K562 (cell line): ENCODE measurements around the gene SLX9. TPM values are rescaled to one million over a fixed set of nuclear protein-coding genes. Genes with fewer than 3 reads are reported as not detected.

Experiments used
- ATAC-seq: fragments of 200-7000 bp; cut with Tn5 transposase; 3 replicates; pipeline ENCODE4 v1.9.1; 2020; ENCODE audit warnings: moderate library complexity
- BruUV-seq: library from RNA; stranded (reverse); fragments of 400-500 nt; replicated peaks from 2 replicates; lab custom pipeline; 2021; lab: Mats Ljungman, UMichigan
- CTCF ChIA-PET: fragments of 300-600 bp; formaldehyde crosslinking; extraction: SDS; loops from one replicate; lab custom pipeline; 2021; ENCODE audit warnings: low intra/inter-chr PET ratio; lab: Yijun Ruan, JAX
- POLR2A ChIA-PET: fragments of 300-600, 350-650 bp; sonication (Branson Sonifier 250); formaldehyde crosslinking; extraction: SDS; loops from one replicate; lab custom pipeline; 2021; ENCODE audit warnings: antibody characterized with exemption, inconsistent platforms; lab: Yijun Ruan, JAX
- DNase-seq, 4 experiments: peaks; one replicate each; pipeline versions ENCODE4 v3.0.0 to v3.0.0-alpha.2; 2011 to 2018; ENCODE audit warnings: low spot score in 3 of 4, mixed read lengths in 3 of 4; ENCODE audit errors: extremely low read depth in 1 of 4
- FAIRE-seq: peaks from 2 replicates; lab custom pipeline; 2011; peaks lifted over from hg19 to GRCh38; lab: Jason Lieb, UNC
- H2AFZ ChIP-seq: 2 replicates; pipeline ENCODE4 v1.6.0; 2011; ENCODE audit warnings: low read depth, low read length, control low read depth, inconsistent platforms
- H3K27ac ChIP-seq: fragments of 200-600 bp; 3 replicates; pipeline ENCODE4 v1.8.0; 2011; ENCODE audit warnings: low read depth, mild to moderate bottlenecking, control low read depth, inconsistent platforms, low read length, moderate library complexity, mixed read lengths; ENCODE audit errors: extremely low read depth
- H3K27me3 ChIP-seq, 2 experiments: fragments of 300-600 bp in 1 of 2; 2 replicates in 1 of 2; 3 replicates in 1 of 2; pipeline versions ENCODE4 v1.6.0 to v1.8.0; 2011; ENCODE audit warnings: inconsistent platforms in 2 of 2, low read length in 2 of 2, mild to moderate bottlenecking in 1 of 2, mixed read lengths in 1 of 2, moderate library complexity in 1 of 2; ENCODE audit not compliant: control insufficient read depth in 2 of 2, insufficient read depth in 2 of 2
- H3K36me3 ChIP-seq: fragments of 300-600 bp; 3 replicates; pipeline ENCODE4 v1.8.0; 2011; ENCODE audit warnings: mild to moderate bottlenecking, low read length, inconsistent platforms; ENCODE audit not compliant: control insufficient read depth, insufficient read depth
- H3K4me1 ChIP-seq, 2 experiments: fragments of 200-600 bp in 1 of 2; replicated peaks in 1 of 2; 2 replicates in 1 of 2; 3 replicates in 1 of 2; pipeline versions ENCODE4 v1.5.1 to v1.8.0; 2011; ENCODE audit warnings: inconsistent platforms in 2 of 2, low read length in 2 of 2, mild to moderate bottlenecking in 1 of 2, mixed read lengths in 1 of 2, moderate library complexity in 1 of 2; ENCODE audit not compliant: control insufficient read depth in 2 of 2, insufficient read depth in 2 of 2
- H3K4me2 ChIP-seq: 2 replicates; pipeline ENCODE4 v1.6.1; 2011; ENCODE audit warnings: low read length, control low read depth, inconsistent platforms, mixed read lengths; ENCODE audit not compliant: insufficient read depth
- H3K4me3 ChIP-seq: fragments of 200-600 bp; sonication (generic), shearing (Covaris generic); 2 replicates; pipeline ENCODE4 v1.5.1; 2016; ENCODE audit warnings: control low read depth, inconsistent platforms
- H3K79me2 ChIP-seq: fragments of 200-600 bp; 3 replicates; pipeline ENCODE4 v1.8.0; 2011; ENCODE audit warnings: low read length, inconsistent platforms; ENCODE audit not compliant: control insufficient read depth, insufficient read depth
- H3K9ac ChIP-seq, 2 experiments: 2 replicates each; pipeline versions ENCODE4 v1.6.0 to v1.6.1; 2011; ENCODE audit warnings: low read depth in 2 of 2, low read length in 2 of 2, control low read depth in 1 of 2, inconsistent platforms in 1 of 2, mild to moderate bottlenecking in 1 of 2, mixed read lengths in 1 of 2; ENCODE audit not compliant: insufficient read depth in 1 of 2
- H3K9me1 ChIP-seq: one replicate; pipeline ENCODE4 v1.6.0; 2011; ENCODE audit warnings: inconsistent platforms, mild to moderate bottlenecking, low read length, moderate library complexity; ENCODE audit not compliant: control insufficient read depth, insufficient read depth
- H3K9me3 ChIP-seq: replicated peaks from 2 replicates; pipeline ENCODE4 v1.5.1; 2011; ENCODE audit warnings: low read depth, low read length, inconsistent platforms; ENCODE audit not compliant: control insufficient read depth, insufficient read depth
- H4K20me1 ChIP-seq: replicated peaks from 2 replicates; pipeline ENCODE4 v1.6.1; 2011; ENCODE audit warnings: low read length, inconsistent platforms, mixed read lengths; ENCODE audit not compliant: control insufficient read depth, insufficient read depth
- BACH1 ChIP-seq: fragments of 200-800 bp; sonication (Bioruptor generic); IDR thresholded peaks from 2 replicates; pipeline ENCODE4 v1.6.1; 2016; ENCODE audit warnings: missing genetic modification characterization, missing compliant biosample characterization
- BRD4 ChIP-seq: fragments of 200-600 bp; sonication (generic); IDR thresholded peaks from 2 replicates; pipeline ENCODE4 v1.6.1; 2017; ENCODE audit warnings: inconsistent platforms
- CGGBP1 ChIP-seq: fragments of 250-450 bp; sonication (Bioruptor Pico); IDR thresholded peaks from 2 replicates; pipeline ENCODE4 v1.9.0; 2021; ENCODE audit warnings: mild to moderate bottlenecking
- CREM ChIP-seq: IDR thresholded peaks from 2 replicates; pipeline ENCODE4 v1.6.1; 2014; ENCODE audit warnings: antibody characterized with exemption, low read depth
- FOXO4 ChIP-seq: fragments of 450-650 bp; formaldehyde crosslinking; IDR thresholded peaks from 2 replicates; pipeline ENCODE4 v1.4.0; 2020; ENCODE audit warnings: mild to moderate bottlenecking, moderate library complexity
- GTF3C2 ChIP-seq: IDR thresholded peaks from 3 replicates; pipeline ENCODE4 v1.6.1; 2011; ENCODE audit warnings: borderline replicate concordance, mild to moderate bottlenecking, moderate library complexity; ENCODE audit not compliant: insufficient read length; ENCODE audit errors: extremely low read depth
- IRF9 ChIP-seq: fragments of 450-650 bp; IDR thresholded peaks from 2 replicates; pipeline ENCODE4 v1.6.1; 2016; ENCODE audit warnings: missing biosample characterization, missing genetic modification characterization
- KAT8 ChIP-seq: fragments of 450-650 bp; IDR thresholded peaks from 2 replicates; pipeline ENCODE4 v1.6.1; 2016; ENCODE audit warnings: low read depth, mild to moderate bottlenecking
- LARP7 ChIP-seq: fragments of 450-650 bp; IDR thresholded peaks from 2 replicates; pipeline ENCODE4 v1.6.1; 2016
- ZNF174 ChIP-seq: fragments of 250-450 bp; sonication (Bioruptor Pico); IDR thresholded peaks from 2 replicates; pipeline ENCODE4 v1.4.0; 2020; ENCODE audit warnings: mild to moderate bottlenecking
- ZNF707 ChIP-seq: fragments of 250-450 bp; sonication (Bioruptor Pico); conservative IDR thresholded peaks from 2 replicates; pipeline ENCODE4 v1.8.0; 2022; ENCODE audit warnings: inconsistent platforms, mild to moderate bottlenecking, moderate library complexity
- WGBS: fragments of 100-300 bp; shearing (Covaris generic); methylation state at CpG from one replicate; pipeline ENCODE4 v1.1.6; 2016; ENCODE audit warnings: low coverage, mixed read lengths; ENCODE audit not compliant: insufficient coverage; ENCODE audit errors: missing lambda C conversion rate; 5-methylcytosine and 5-hydroxymethylcytosine counted together
- in situ Hi-C: fragments of 300-500 bp; cut with MboI; formaldehyde crosslinking; loops from 4 replicates; pipeline ENCODE4 v1.15.0; 2018; ENCODE audit warnings: inconsistent platforms, mixed read lengths
- intact Hi-C: fragments of 100-400 bp; cut with micrococcal nuclease; formaldehyde crosslinking; loops from 2 replicates; pipeline ENCODE4 v1.14.2; 2022
- polyA plus RNA-seq, 8 experiments: library from polyadenylated mRNA; depleted of rRNA in 4 of 8; stranded (reverse) in 5 of 8; unstranded in 3 of 8; fragments of >200 nt; fragmentation: Nextera tagmentation in 2 of 8; fragmentation: Illumina TruSeq in 1 of 8; extraction: Ambion mirVana in 2 of 8; extraction: Trizol in 1 of 8; gene quantifications; 2 replicates each; pipeline versions ENCODE4 v1.2.1 to v1.2.3, GENCODE V29; 2011 to 2014; ENCODE audit warnings: inconsistent platforms in 1 of 8, missing spikeins in 1 of 8
- total RNA-seq, 7 experiments: library from RNA; depleted of rRNA in 6 of 7; stranded (reverse); fragments of >200 nt in 6 of 7; fragmentation: Illumina TruSeq in 2 of 7; extraction: Trizol in 2 of 7; gene quantifications; 2 replicates each; pipeline versions ENCODE4 v1.2.1 to v1.2.3, GENCODE V29; 2011 to 2021; ENCODE audit warnings: low replicate concordance in 1 of 7

Gene SLX9
- total and polyA plus RNA-seq, 9 of the 15 experiments (the other 6 are each of a cell fraction or from before 2014, with no cell fraction given) = 1.2 to 75.5 (median 16.5) TPM

- no peak for ATAC-seq
- ChIA-PET POLR2A (interaction anchor here (1.2 to 2.8 kb wide), 4 partner anchors 11 to 121 kb away, joined by 3 to 14 read pairs (median 4); no protein-coding TSS in a partner anchor), CTCF (no interaction called here)
- Histone ChIP-seq H3K4me3 (no peak overlapping the region), H3K4me1 (peaks cover 2 to 34% of the 10 kb centered on the region in 2 experiments; a peak in 4 of 5 replicates), H3K79me2 (peaks cover 2% of the 10 kb centered on the region; the same call in 2 of the 3 replicates), H3K36me3 (no peaks in the 10 kb centered on the region; the same call in 2 of the 3 replicates), H2AFZ (no peak overlapping the region), H3K27ac (no peak overlapping the region), H3K4me2 (no peak overlapping the region), H4K20me1 (no peaks in the 10 kb centered on the region), H3K9me1 (no peaks in the 10 kb centered on the region), H3K9me3 (no peaks in the 10 kb centered on the region), H3K27me3 (peaks cover 15 to 25% of the 10 kb centered on the region in 2 experiments), H3K9ac (no peak overlapping the region)
- no peak for TF ChIP-seq BRD4
- no peak for TF ChIP-seq ZNF174
- TF ChIP-seq ZNF707 (CRISPR knock-in tag) = no peak
- TF ChIP-seq FOXO4 (CRISPR knock-in tag) = no peak
- no peak for TF ChIP-seq GTF3C2
- no peak for TF ChIP-seq CGGBP1 (CRISPR knock-in tag)
- TF ChIP-seq CREM = no peak
- TF ChIP-seq LARP7 = no peak
- TF ChIP-seq IRF9 (tag) = no peak
- TF ChIP-seq KAT8 = no peak
- no peak for TF ChIP-seq BACH1 (tag)
- in situ Hi-C loops (loop anchor here (10.0 kb wide), 1 partner anchor 429 kb away; no protein-coding TSS in a partner anchor), intact Hi-C loops (loop anchor here (2.0 kb wide), 2 partner anchors 41 to 133 kb away; partner anchors contain the start of gene UBE2G2)
- WGBS = 46% methylated on average over 6 of the region's 6 CpGs
- no TSS peak for BruUV-seq
- DNase-seq = no peak
- no peak for FAIRE-seq
Measured at GRCh38 chr21:44933918-44934260, 5.9 kb upstream of the SLX9 start.
